Memory B cell (primary cell): ENCODE measurements around the gene SUCNR1.
"Not testable (repeated sequence)": the region's sequence is repeated elsewhere in the genome, so short reads cannot be mapped to it uniquely, and the experiment has no call there.

Experiments
- ATAC-seq: fragments of 150-1000 bp; cut with Tn5 transposase; 2 replicates; pipeline ENCODE4 v1.10.0; 2021; ENCODE audit warnings: low read depth, mild to moderate bottlenecking, moderate library complexity
- DNase-seq, 2 donors: peaks; one replicate each; pipeline ENCODE4 v3.0.0; 2022; ENCODE audit warnings: low spot score in 2 of 2
- H3K27ac Mint-ChIP-seq: one replicate; pipeline ENCODE4 v1.8.0; 2022; ENCODE audit warnings: mild to moderate bottlenecking, moderate library complexity, mixed read lengths
- H3K27me3 Mint-ChIP-seq: one replicate; pipeline ENCODE4 v1.8.0; 2022; ENCODE audit warnings: mixed read lengths
- H3K36me3 Mint-ChIP-seq: one replicate; pipeline ENCODE4 v1.8.0; 2022; ENCODE audit warnings: mild to moderate bottlenecking, mixed read lengths
- H3K4me1 Mint-ChIP-seq: one replicate; pipeline ENCODE4 v1.8.0; 2022; ENCODE audit warnings: mixed read lengths
- H3K4me3 Mint-ChIP-seq: one replicate; pipeline ENCODE4 v1.8.0; 2022; ENCODE audit warnings: mild to moderate bottlenecking, moderate library complexity, mixed read lengths
- H3K9me3 Mint-ChIP-seq: one replicate; pipeline ENCODE4 v1.8.0; 2022; ENCODE audit warnings: mixed read lengths

SUCNR1 gene

DNA sequence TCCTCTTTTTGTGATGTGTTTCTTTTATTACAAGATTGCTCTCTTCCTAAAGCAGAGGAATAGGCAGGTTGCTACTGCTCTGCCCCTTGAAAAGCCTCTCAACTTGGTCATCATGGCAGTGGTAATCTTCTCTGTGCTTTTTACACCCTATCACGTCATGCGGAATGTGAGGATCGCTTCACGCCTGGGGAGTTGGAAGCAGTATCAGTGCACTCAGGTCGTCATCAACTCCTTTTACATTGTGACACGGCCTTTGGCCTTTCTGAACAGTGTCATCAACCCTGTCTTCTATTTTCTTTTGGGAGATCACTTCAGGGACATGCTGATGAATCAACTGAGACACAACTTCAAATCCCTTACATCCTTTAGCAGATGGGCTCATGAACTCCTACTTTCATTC is 7.7 kb downstream of the SUCNR1 start:
- Mint-ChIP-seq H3K4me3 (no peak overlapping the region), H3K27me3 (no peaks in the 10 kb centered on the region), H3K9me3 (no peaks in the 10 kb centered on the region), H3K36me3 (no peaks in the 10 kb centered on the region), H3K27ac (no peak overlapping the region), H3K4me1 (peaks cover 4% of the 10 kb centered on the region)
- ATAC-seq (no peak), DNase-seq (no peak)

DNA sequence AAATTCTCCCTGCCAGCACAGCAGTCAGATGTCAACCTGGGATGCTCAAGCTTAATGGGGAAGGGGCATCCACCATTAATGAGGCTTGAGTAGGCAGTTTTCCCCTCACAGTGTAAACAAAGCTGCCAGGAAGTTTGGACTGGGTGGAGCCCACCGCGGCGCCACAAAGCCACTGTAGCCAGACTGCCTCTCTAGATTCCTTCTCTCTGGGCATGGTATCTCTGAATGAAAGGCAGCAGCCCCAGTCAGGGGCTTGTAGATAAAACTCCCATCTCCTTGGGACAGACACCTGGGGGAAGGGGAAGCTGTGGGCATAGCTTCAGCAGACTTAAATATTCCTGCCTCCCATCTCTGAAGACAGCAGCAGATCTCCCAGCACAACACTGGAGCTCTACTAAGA is 12.0 kb downstream of the SUCNR1 start:
- H3K4me1 Mint-ChIP-seq, H3K27me3 Mint-ChIP-seq, H3K36me3 Mint-ChIP-seq, DNase-seq, H3K9me3 Mint-ChIP-seq, ATAC-seq, H3K4me3 Mint-ChIP-seq, H3K27ac Mint-ChIP-seq: not testable (repeated sequence)

DNA sequence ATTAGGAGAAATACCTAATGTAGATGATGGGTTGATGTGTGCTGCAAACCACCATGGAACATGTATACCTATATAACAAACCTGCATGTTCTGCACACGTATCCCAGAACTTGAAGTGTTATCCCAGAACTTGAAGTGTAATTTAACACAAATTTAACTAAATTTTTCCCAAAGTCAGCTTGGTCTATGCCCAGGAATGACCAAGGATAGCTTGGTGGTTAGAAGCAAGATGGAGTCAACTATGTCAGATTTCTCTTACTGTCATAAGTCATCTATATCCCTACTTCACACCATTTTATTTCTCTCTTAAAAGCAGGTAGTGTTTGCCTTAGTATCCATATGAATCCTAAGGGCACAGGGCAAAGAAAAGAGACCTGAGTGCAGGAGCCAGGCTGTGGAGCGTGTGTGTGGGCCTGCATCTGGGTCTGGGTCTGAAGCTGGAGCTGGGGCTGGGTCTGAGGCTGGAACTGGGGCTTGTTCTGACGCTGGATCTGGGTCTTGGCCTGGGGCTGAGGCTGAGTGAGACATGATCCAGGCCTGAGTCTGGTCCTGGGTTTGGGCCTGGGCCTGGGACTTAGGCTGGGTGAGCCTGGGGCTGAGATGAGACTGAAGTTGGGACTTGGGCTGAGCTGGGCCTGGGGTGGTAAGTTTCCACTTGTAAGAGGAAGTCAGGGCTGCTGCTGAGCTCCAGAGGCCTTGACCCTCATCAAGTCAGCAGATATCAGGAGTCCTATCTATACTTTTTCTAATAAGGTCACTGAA is 14.2 kb downstream of the SUCNR1 start:
- H3K36me3 Mint-ChIP-seq, H3K4me3 Mint-ChIP-seq, H3K4me1 Mint-ChIP-seq, H3K27ac Mint-ChIP-seq, DNase-seq, H3K9me3 Mint-ChIP-seq, ATAC-seq, H3K27me3 Mint-ChIP-seq: not testable (repeated sequence)

DNA sequence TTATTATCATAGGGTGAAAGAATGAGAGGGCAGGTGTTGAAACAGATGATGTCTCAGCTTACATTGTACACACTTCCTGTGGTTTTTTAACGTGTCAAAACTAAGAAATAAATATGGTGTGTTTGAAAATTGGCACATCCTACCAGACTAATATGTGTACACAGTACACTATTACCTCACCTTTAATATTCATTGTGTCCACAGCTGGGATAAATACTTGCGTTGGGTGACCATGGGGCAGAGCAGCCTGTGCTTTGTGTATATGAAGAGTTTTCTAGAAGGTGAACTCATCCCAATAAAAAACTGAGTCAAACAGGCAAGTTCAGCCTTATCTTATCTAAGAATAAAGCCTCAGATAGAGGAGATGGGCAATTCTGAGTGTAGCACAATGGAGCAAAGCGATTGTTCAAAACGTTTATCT is 17.3 kb downstream of the SUCNR1 start:
- H3K27me3 Mint-ChIP-seq: no peaks in the 10 kb centered on the region
- peaks cover 3% of the 10 kb centered on the region for H3K9me3 Mint-ChIP-seq
- H3K4me3 Mint-ChIP-seq: no peak overlapping the region
- H3K27ac Mint-ChIP-seq: no peak overlapping the region
- peaks cover 3% of the 10 kb centered on the region for H3K36me3 Mint-ChIP-seq
- DNase-seq (no peak), ATAC-seq (no peak)
- no peaks in the 10 kb centered on the region for H3K4me1 Mint-ChIP-seq

DNA sequence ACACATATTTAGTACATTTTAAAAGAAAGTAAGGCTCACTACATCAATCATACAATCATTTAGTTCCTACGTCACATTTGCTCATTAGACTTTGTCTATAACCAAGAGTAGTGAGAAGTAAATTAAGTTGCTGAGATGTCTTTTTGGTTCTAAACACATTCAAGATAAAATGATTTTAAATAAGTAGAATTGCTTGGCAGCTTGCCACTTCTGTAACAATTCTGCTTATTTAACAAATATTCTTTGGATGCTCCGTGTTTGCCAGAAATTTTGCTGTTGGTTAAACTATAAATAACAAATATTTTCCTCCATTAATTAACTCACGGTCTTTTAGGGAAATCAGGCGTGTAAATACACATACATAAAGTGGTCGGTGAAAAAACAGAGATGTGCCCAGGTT is 18.3 kb downstream of the SUCNR1 start:
- DNase-seq (no peak), ATAC-seq (no peak)
- Mint-ChIP-seq H3K4me1 (no peaks in the 10 kb centered on the region), H3K9me3 (peaks cover 3% of the 10 kb centered on the region), H3K27ac (no peak overlapping the region), H3K4me3 (no peak overlapping the region), H3K27me3 (no peaks in the 10 kb centered on the region), H3K36me3 (peaks cover 3% of the 10 kb centered on the region)

DNA sequence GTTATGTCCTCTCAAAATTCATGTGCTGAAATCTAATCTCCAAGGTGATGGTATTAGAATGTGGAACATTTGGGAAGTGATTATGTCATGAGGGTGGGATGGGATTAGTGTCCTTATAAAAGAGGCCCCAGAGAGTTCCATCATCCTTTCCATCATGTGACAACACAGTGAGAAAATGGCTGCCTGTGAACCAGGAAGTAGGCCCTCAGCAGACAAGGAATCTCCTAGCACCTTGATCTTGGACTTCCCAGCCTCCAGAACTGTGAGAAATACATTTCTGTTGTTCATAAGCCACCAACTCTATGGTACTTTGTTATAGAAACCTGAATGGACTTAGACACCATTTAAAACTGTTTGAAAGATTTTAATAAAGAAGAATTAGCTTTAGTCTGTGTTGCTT is 20.8 kb downstream of the SUCNR1 start:
- H3K4me3 Mint-ChIP-seq: no peak overlapping the region
- ATAC-seq (no peak), DNase-seq (no peak)
- H3K27me3 Mint-ChIP-seq: no peaks in the 10 kb centered on the region
- peaks cover 3% of the 10 kb centered on the region for H3K36me3 Mint-ChIP-seq
- peaks cover 3% of the 10 kb centered on the region for H3K9me3 Mint-ChIP-seq
- H3K27ac Mint-ChIP-seq: no peak overlapping the region
- H3K4me1 Mint-ChIP-seq: no peaks in the 10 kb centered on the region

DNA sequence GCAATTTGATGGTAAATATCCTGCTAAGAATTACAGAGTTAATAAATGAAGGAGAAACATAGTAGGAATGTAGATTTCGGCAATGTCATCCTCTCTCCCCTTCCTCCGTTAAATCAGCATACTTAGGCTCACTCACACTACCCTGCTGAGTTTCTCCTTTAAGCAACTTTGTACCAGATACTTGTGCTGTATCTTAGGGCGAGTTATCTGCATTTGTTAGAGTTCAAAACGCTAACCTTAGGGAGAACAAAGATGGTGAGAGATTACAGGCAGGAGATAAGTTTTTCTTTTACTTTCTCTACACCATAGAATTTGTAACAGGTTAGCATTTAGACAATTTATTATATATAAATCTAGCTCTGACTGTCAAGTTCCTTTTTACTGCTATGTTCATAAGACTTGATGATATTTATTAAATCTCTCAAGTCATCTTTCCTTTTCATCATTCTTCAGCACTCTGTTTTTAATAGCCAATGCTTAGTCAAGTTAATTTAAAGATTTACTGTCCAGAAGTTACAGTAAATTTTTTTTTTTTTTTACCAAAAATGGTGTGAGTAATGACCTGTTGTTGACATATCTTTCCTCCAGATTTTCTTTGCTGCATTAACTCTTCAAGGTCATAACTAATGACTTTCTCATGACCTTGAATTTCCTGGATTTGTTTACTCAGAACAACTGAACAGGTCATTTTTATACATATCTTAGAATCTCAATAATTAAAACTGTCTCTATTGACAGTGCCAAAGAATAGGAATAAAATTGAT is 22.2 kb downstream of the SUCNR1 start:
- H3K27me3 Mint-ChIP-seq: no peaks in the 10 kb centered on the region
- no peak overlapping the region for H3K27ac Mint-ChIP-seq
- DNase-seq: no peak
- H3K4me3 Mint-ChIP-seq: no peak overlapping the region
- peaks cover 4% of the 10 kb centered on the region for H3K4me1 Mint-ChIP-seq
- ATAC-seq: no peak
- H3K9me3 Mint-ChIP-seq: peaks cover 3% of the 10 kb centered on the region
- H3K36me3 Mint-ChIP-seq: peaks cover 3% of the 10 kb centered on the region

DNA sequence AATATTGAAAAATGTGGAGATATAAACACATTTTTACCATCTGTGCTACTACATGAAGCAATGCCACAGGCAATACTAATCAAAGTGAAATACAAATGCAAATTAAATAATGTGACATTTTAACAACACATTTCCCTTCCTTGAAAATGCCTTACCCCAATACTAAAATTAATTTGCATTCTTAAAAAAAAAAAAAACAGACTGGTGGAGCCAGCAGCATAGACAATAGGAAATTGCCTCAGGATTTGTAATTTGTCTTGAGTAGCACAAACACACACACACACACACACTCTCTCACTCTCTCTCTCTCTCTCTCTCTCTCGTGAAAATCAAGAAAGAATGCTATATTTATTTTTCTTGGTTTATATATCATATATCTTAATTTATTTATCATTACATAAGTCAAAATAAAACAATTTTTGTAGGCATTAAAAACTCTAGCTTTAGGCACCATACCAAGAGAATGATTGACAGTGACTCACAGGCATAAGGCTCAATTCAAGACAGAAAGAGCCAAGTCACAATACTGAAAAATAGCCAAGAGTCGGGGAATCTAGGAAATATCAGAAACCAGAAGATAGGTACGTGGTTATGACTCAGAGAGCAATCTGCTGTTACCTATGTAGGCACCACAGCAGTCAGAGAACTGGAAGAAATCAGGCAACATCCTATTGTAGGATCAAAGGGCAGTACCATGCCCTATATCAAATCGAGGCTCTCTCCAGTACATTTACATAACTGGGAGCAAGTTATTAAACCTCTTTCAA is 23.0 kb downstream of the SUCNR1 start:
- peaks cover 6% of the 10 kb centered on the region for H3K4me1 Mint-ChIP-seq
- ATAC-seq: no peak
- no peak for DNase-seq
- H3K27ac Mint-ChIP-seq: no peak overlapping the region
- no peak overlapping the region for H3K4me3 Mint-ChIP-seq
- H3K36me3 Mint-ChIP-seq: peaks cover 3% of the 10 kb centered on the region
- H3K27me3 Mint-ChIP-seq: no peaks in the 10 kb centered on the region
- peaks cover 3% of the 10 kb centered on the region for H3K9me3 Mint-ChIP-seq

DNA sequence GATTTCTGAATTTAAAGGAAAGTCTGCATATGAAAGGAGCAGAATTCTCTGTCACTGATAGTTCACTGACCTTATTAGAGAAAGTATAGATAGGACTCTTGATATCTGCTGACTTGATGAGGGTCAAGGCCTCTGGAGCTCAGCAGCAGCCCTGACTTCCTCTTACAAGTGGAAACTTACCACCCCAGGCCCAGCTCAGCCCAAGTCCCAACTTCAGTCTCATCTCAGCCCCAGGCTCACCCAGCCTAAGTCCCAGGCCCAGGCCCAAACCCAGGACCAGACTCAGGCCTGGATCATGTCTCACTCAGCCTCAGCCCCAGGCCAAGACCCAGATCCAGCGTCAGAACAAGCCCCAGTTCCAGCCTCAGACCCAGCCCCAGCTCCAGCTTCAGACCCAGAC is 24.7 kb downstream of the SUCNR1 start:
- not testable (repeated sequence) for H3K36me3 Mint-ChIP-seq

DNA sequence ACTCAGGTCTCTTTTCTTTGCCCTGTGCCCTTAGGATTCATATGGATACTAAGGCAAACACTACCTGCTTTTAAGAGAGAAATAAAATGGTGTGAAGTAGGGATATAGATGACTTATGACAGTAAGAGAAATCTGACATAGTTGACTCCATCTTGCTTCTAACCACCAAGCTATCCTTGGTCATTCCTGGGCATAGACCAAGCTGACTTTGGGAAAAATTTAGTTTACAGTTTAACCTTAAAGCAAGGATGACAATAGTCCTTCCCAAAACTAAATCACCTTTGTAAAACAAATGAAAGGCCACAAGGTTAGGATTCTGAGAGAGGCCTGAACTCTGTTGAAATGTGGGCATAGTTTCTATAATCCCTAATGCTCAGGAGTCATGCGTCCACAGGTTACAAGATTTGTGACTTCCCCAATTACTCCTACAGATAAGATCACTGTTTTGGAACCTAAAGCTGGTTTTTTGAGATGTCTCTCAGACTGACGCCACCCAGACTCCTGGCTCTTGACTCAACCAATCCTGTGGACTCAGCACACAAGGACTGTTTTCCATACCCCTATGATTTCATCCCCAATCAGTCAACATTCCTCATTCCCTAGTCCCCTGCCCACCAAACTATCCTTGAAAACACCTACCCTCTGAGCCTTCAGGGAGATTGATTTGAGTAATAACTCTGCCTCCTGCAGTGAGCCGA is 25.3 kb downstream of the SUCNR1 start:
- H3K9me3 Mint-ChIP-seq, H3K4me3 Mint-ChIP-seq: not testable (repeated sequence)

More for the DNA sequence above, 24.7 kb downstream of the SUCNR1 start:
- not testable (repeated sequence) for H3K4me1 Mint-ChIP-seq, H3K27ac Mint-ChIP-seq, ATAC-seq, H3K27me3 Mint-ChIP-seq, H3K4me3 Mint-ChIP-seq, H3K9me3 Mint-ChIP-seq, DNase-seq

DNA sequence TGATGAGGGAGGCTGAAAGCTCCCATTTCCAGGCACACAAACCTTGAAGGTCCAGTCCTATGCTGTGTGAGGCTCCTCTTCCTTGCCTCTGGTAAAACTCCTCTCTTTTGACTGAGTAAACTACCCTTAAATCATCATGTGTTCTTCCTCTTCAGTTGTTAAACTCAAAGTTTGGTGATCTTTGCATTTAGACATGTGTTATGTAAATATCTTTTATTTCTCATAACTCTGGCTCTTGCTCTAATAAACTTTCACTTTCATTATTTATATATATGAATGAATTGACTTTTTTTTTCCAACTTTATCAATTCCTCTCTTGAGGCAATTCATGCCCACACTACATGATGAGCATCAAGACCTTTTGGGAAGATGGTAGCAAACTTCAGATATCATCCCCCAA is 26.6 kb downstream of the SUCNR1 start:
- H3K36me3 Mint-ChIP-seq: no peaks in the 10 kb centered on the region
- no peaks in the 10 kb centered on the region for H3K27me3 Mint-ChIP-seq
- ATAC-seq (no peak), DNase-seq (no peak)
- no peaks in the 10 kb centered on the region for H3K9me3 Mint-ChIP-seq
- peaks cover 6% of the 10 kb centered on the region for H3K4me1 Mint-ChIP-seq
- no peak overlapping the region for H3K4me3 Mint-ChIP-seq
- H3K27ac Mint-ChIP-seq: no peak overlapping the region

More for the DNA sequence above, 25.3 kb downstream of the SUCNR1 start:
- H3K27ac Mint-ChIP-seq, H3K27me3 Mint-ChIP-seq, H3K4me1 Mint-ChIP-seq, H3K36me3 Mint-ChIP-seq, DNase-seq, ATAC-seq: not testable (repeated sequence)

DNA sequence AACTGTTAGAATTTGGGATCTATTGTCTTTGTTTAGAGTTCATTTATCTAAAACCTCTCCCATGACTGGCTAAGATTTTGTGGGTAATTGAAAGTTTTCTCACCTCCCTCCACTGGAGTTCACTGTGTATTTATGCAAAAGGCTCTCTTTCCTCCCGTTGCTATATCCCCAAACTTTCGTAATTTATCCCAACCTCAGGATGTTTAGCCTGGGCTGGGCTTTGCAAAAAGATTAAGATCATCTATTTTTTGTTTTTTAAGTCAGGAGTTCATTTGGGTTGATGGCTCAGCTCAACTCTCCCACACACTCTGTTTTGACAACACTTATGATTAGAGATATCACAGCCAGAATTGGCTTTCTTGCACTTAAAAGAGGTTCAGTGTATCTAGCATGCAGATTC is 27.0 kb downstream of the SUCNR1 start:
- H3K27me3 Mint-ChIP-seq: no peaks in the 10 kb centered on the region
- no peak overlapping the region for H3K4me3 Mint-ChIP-seq
- ATAC-seq: no peak
- no peak for DNase-seq
- H3K36me3 Mint-ChIP-seq: no peaks in the 10 kb centered on the region
- peaks cover 6% of the 10 kb centered on the region for H3K4me1 Mint-ChIP-seq
- H3K27ac Mint-ChIP-seq: no peak overlapping the region
- H3K9me3 Mint-ChIP-seq: no peaks in the 10 kb centered on the region

DNA sequence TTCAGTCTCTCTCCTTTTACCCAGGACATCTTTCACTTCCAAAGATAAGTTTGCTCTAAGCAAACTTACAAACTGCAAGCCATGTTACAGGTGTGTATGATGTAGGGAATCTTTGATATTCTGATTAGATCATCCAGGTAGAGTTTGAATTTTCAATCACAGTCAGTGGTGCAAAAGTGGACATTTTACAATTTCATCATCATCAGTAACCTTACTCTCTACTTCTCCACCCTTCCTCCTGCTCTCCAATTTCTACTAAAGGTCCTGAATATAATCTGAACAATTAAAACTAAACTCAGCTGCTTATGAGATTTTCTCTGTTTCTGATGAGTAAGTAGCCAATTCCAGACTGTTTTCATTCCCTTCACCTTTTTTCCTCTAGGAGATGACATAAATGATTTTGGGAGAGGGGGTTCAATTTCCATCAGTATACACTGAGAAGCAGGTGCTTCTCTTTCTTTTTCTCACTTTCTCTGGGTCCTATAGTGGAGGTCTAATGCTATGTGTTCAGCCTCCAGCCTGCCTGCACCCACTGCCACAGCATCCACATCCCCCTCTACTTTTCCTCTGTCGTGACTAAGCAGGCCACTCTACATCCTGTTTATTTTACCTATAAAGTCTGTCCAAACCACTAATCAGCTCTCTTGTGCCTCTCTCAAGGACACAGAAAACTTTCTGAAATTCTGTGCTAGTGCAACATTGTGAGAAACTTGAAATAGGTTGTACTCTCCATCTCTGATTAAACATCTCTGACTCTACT is 27.6 kb downstream of the SUCNR1 start:
- H3K9me3 Mint-ChIP-seq: no peaks in the 10 kb centered on the region
- H3K27ac Mint-ChIP-seq: no peak overlapping the region
- H3K4me1 Mint-ChIP-seq: peaks cover 6% of the 10 kb centered on the region
- H3K36me3 Mint-ChIP-seq: no peaks in the 10 kb centered on the region
- ATAC-seq: no peak
- no peak overlapping the region for H3K4me3 Mint-ChIP-seq
- DNase-seq: no peak
- no peaks in the 10 kb centered on the region for H3K27me3 Mint-ChIP-seq
